ENCODE data around the gene THAP11.

- TF ChIP-seq EZH2 (IDR thresholded peaks at IDR 0.05; ENCODE audit: insufficient read depth, poor library complexity, severe bottlenecking) (no peak), EZH2phosphoT487 (IDR thresholded peaks at IDR 0.05; ENCODE audit: insufficient read depth, low read depth) (no peak)
These were observed 9.1 kb upstream of the THAP11 start for GRCh38 chr16:67833030-67833414.

Data from GM23248 (cell line).